Stomach (tissue), 4 donors: ENCODE results near the gene NAXE.

Experiments
- EP300 ChIP-seq: sonication (generic); formaldehyde crosslinking; IDR thresholded peaks from one replicate; pipeline ENCODE4 v1.6.1; 2017; ENCODE audit warnings: antibody characterized with exemption
- POLR2A ChIP-seq, 4 donors: fragments of 450-650 bp; IDR thresholded peaks; one replicate each; pipeline ENCODE4 v1.6.1; 2016; ENCODE audit warnings: antibody characterized with exemption in 4 of 4, control low read depth in 2 of 4, mild to moderate bottlenecking in 1 of 4, moderate library complexity in 1 of 4
- POLR2AphosphoS5 ChIP-seq, 3 donors: sonication (generic); formaldehyde crosslinking; IDR thresholded peaks; one replicate each; pipeline ENCODE4 v1.6.1; 2016; ENCODE audit warnings: antibody characterized with exemption in 3 of 3

DNA sequence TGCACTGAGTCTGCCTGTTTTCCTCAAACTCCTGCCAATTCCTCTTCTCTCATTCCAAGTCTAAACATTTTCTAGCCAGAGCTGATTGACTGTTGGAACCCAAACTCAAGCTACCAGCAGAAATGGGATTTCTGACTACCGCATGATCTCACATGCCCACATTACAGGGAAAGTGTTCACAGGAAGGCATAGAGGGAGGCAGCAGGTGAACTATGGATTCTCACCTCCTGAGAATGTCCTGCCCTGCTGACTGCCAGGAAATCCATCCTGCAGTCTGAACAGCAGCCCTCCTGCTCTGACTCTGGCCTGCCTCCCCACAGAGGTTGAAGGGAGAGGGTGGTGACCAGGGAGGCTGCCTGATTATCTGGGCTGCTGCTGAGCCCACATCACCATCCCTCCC, 41.7 kb upstream of the NAXE start:
- TF ChIP-seq POLR2A (IDR thresholded peaks at IDR 0.05), result no peak
- no peak for TF ChIP-seq POLR2AphosphoS5 (IDR thresholded peaks at IDR 0.05)
- no peak for TF ChIP-seq EP300
